ENCODE results near the gene CXCL16. TPM values are rescaled to one million over a fixed set of nuclear protein-coding genes. Genes with fewer than 3 reads are reported as not detected.

CXCL16 gene
- total and polyA plus RNA-seq, 2 of the 13 experiments (the other 11 are each of a cell fraction or from before 2014, with no cell fraction given) = 9.4 to 101 TPM

DNA sequence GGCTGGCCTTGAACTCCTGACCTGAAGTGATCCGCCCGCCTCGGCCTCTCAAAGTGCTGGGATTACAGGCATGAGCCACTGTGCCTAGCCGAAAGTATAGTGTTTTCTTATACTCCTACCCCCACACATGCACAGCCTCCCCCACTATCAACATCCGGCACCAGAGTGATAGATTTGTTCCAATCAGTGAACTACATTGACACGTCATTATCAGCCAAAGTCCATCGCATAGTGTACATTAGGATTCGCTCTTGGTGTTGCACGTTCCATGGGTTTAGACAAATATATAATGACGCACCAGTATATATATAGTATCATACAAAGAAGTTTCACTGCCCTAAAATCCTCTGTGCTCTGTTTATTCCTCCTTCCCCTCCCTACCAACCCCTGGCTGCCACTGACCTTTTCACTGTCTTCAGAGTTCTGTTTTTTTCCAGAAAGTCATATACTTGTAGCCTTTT is 20.1 kb upstream of the CXCL16 start (continued):
- TF ChIP-seq, protein P1, sequence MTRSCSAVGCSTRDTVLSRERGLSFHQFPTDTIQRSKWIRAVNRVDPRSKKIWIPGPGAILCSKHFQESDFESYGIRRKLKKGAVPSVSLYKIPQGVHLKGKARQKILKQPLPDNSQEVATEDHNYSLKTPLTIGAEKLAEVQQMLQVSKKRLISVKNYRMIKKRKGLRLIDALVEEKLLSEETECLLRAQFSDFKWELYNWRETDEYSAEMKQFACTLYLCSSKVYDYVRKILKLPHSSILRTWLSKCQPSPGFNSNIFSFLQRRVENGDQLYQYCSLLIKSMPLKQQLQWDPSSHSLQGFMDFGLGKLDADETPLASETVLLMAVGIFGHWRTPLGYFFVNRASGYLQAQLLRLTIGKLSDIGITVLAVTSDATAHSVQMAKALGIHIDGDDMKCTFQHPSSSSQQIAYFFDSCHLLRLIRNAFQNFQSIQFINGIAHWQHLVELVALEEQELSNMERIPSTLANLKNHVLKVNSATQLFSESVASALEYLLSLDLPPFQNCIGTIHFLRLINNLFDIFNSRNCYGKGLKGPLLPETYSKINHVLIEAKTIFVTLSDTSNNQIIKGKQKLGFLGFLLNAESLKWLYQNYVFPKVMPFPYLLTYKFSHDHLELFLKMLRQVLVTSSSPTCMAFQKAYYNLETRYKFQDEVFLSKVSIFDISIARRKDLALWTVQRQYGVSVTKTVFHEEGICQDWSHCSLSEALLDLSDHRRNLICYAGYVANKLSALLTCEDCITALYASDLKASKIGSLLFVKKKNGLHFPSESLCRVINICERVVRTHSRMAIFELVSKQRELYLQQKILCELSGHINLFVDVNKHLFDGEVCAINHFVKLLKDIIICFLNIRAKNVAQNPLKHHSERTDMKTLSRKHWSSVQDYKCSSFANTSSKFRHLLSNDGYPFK (CRISPR knock-in tag; IDR thresholded peaks at IDR 0.05; ENCODE audit: borderline replicate concordance) = peak; percentile 40; the same call in 1 of the 2 replicates
- TF ChIP-seq ZSCAN31 (CRISPR knock-in tag; IDR thresholded peaks at IDR 0.05; ENCODE audit: low read depth) = no peak
- TF ChIP-seq ZNF614 (CRISPR knock-in tag; IDR thresholded peaks at IDR 0.05; ENCODE audit: borderline replicate concordance) = peak; percentile 75; the same call in 1 of the 2 replicates
- TF ChIP-seq, protein P2, sequence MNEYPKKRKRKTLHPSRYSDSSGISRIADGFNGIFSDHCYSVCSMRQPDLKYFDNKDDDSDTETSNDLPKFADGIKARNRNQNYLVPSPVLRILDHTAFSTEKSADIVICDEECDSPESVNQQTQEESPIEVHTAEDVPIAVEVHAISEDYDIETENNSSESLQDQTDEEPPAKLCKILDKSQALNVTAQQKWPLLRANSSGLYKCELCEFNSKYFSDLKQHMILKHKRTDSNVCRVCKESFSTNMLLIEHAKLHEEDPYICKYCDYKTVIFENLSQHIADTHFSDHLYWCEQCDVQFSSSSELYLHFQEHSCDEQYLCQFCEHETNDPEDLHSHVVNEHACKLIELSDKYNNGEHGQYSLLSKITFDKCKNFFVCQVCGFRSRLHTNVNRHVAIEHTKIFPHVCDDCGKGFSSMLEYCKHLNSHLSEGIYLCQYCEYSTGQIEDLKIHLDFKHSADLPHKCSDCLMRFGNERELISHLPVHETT (CRISPR knock-in tag; conservative IDR thresholded peaks at IDR 0.05) = no peak
- TF ChIP-seq ZNF878 (CRISPR knock-in tag; IDR thresholded peaks at IDR 0.05) = peak; percentile 32; the same call in 1 of the 2 replicates
- TF ChIP-seq, protein P3, sequence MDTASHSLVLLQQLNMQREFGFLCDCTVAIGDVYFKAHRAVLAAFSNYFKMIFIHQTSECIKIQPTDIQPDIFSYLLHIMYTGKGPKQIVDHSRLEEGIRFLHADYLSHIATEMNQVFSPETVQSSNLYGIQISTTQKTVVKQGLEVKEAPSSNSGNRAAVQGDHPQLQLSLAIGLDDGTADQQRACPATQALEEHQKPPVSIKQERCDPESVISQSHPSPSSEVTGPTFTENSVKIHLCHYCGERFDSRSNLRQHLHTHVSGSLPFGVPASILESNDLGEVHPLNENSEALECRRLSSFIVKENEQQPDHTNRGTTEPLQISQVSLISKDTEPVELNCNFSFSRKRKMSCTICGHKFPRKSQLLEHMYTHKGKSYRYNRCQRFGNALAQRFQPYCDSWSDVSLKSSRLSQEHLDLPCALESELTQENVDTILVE (CRISPR knock-in tag; IDR thresholded peaks at IDR 0.05) = no peak
- TF ChIP-seq, protein P4, sequence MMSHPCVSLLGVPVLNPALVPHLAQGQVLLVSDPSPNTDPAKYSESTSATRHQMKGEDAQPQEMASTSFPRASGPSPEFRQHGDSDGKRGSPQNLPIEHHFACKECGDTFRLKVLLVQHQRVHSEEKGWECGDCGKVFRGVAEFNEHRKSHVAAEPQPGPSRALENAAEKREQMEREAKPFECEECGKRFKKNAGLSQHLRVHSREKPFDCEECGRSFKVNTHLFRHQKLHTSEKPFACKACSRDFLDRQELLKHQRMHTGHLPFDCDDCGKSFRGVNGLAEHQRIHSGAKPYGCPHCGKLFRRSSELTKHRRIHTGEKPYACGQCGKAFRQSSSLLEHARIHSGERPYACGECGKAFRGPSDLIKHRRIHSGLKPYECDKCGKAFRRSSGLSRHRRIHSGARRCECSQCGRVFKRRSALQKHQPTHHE (CRISPR knock-in tag; IDR thresholded peaks at IDR 0.05; ENCODE audit: borderline replicate concordance) = peak; percentile 69; the same call in 1 of the 2 replicates
- TF ChIP-seq ZFX (CRISPR knock-in tag; IDR thresholded peaks at IDR 0.05; ENCODE audit: low read depth) = peak; percentile 47; the same call in 1 of the 2 replicates
- peak; percentile 63; the same call in 1 of the 2 replicates for TF ChIP-seq IRF2 (CRISPR knock-in tag; IDR thresholded peaks at IDR 0.05)
- TF ChIP-seq PAX8 (CRISPR knock-in tag; IDR thresholded peaks at IDR 0.05; ENCODE audit: borderline replicate concordance) = no peak
- TF ChIP-seq REPIN1 (CRISPR knock-in tag; IDR thresholded peaks at IDR 0.05; ENCODE audit: borderline replicate concordance, low read depth) = peak; percentile 63; the same call in 1 of the 2 replicates
- peak; percentile 95 for TF ChIP-seq RXRA (CRISPR knock-in tag; IDR thresholded peaks at IDR 0.05)
- no peak for TF ChIP-seq ZNF749 (CRISPR knock-in tag; IDR thresholded peaks at IDR 0.05; ENCODE audit: borderline replicate concordance)
- TF ChIP-seq, protein P5, sequence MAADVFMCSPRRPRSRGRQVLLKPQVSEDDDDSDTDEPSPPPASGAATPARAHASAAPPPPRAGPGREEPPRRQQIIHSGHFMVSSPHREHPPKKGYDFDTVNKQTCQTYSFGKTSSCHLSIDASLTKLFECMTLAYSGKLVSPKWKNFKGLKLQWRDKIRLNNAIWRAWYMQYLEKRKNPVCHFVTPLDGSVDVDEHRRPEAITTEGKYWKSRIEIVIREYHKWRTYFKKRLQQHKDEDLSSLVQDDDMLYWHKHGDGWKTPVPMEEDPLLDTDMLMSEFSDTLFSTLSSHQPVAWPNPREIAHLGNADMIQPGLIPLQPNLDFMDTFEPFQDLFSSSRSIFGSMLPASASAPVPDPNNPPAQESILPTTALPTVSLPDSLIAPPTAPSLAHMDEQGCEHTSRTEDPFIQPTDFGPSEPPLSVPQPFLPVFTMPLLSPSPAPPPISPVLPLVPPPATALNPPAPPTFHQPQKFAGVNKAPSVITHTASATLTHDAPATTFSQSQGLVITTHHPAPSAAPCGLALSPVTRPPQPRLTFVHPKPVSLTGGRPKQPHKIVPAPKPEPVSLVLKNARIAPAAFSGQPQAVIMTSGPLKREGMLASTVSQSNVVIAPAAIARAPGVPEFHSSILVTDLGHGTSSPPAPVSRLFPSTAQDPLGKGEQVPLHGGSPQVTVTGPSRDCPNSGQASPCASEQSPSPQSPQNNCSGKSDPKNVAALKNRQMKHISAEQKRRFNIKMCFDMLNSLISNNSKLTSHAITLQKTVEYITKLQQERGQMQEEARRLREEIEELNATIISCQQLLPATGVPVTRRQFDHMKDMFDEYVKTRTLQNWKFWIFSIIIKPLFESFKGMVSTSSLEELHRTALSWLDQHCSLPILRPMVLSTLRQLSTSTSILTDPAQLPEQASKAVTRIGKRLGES (CRISPR knock-in tag; IDR thresholded peaks at IDR 0.05; ENCODE audit: borderline replicate concordance) = no peak
- no peak for TF ChIP-seq ZFAT (CRISPR knock-in tag; conservative IDR thresholded peaks at IDR 0.05)
- TF ChIP-seq, protein P6, sequence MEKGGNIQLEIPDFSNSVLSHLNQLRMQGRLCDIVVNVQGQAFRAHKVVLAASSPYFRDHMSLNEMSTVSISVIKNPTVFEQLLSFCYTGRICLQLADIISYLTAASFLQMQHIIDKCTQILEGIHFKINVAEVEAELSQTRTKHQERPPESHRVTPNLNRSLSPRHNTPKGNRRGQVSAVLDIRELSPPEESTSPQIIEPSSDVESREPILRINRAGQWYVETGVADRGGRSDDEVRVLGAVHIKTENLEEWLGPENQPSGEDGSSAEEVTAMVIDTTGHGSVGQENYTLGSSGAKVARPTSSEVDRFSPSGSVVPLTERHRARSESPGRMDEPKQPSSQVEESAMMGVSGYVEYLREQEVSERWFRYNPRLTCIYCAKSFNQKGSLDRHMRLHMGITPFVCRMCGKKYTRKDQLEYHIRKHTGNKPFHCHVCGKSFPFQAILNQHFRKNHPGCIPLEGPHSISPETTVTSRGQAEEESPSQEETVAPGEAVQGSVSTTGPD (CRISPR knock-in tag; IDR thresholded peaks at IDR 0.05) = peak; percentile 23; the same call in 1 of the 2 replicates

Measured in HepG2 (cell line).